Midbrain (tissue), 1 donor: Measurements from ENCODE around the gene BARHL2.

Source experiments
- DNase-seq: peaks from one replicate; lab custom pipeline; 2025; lab: John Stamatoyannopoulos, UW

The BARHL2 gene

GRCh38 chr1:90710579-90711536, 6.2 kb downstream of the BARHL2 start:
- DNase-seq = no peak

GRCh38 chr1:90709535-90709934, 7.6 kb downstream of the BARHL2 start:
- no peak for DNase-seq

GRCh38 chr1:90708826-90709225, 8.3 kb downstream of the BARHL2 start:
- no peak for DNase-seq

GRCh38 chr1:90708236-90708786, 8.8 kb downstream of the BARHL2 start:
- no peak for DNase-seq

GRCh38 chr1:90707363-90707710, 9.8 kb downstream of the BARHL2 start:
- no peak for DNase-seq

- DNase-seq = no peak
Observed at GRCh38 chr1:90706437-90707362, 10.4 kb downstream of the BARHL2 start.

GRCh38 chr1:90705956-90706355, 11.1 kb downstream of the BARHL2 start:
- no peak for DNase-seq

- no peak for DNase-seq
Observed at GRCh38 chr1:90704817-90705216, 12.3 kb downstream of the BARHL2 start.

GRCh38 chr1:90694846-90695245, 22.3 kb downstream of the BARHL2 start:
- DNase-seq = no peak

GRCh38 chr1:90687747-90688146, 29.4 kb downstream of the BARHL2 start:
- DNase-seq = no peak

GRCh38 chr1:90675161-90675847, 41.8 kb downstream of the BARHL2 start:
- no peak for DNase-seq

GRCh38 chr1:90671741-90672140, 45.4 kb downstream of the BARHL2 start:
- DNase-seq = no peak

GRCh38 chr1:90671251-90671650, 45.9 kb downstream of the BARHL2 start:
- no peak for DNase-seq
